ENCODE data around the gene PTPRR.

DNA sequence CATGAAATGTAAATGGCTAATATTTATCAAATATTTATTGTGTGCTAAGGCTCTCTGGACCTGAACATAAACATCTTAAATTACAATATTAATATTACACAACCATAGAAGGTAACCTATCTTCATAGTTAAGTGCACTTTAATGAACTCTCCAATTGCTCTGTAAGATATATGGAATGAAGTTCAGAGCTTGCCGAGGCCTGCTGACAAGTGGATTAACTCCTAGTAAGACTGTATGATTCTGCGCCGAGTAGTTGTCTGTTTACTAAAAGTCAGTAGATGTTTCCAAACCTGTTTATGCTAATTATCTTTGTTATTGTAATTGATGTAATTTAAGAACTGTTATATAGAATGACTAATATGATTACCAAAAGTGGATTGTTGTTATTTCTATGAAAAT lies 77.2 kb downstream of the PTPRR start:
- TF ChIP-seq POLR2A (IDR thresholded peaks at IDR 0.05) = no peak
- TF ChIP-seq, protein P1, sequence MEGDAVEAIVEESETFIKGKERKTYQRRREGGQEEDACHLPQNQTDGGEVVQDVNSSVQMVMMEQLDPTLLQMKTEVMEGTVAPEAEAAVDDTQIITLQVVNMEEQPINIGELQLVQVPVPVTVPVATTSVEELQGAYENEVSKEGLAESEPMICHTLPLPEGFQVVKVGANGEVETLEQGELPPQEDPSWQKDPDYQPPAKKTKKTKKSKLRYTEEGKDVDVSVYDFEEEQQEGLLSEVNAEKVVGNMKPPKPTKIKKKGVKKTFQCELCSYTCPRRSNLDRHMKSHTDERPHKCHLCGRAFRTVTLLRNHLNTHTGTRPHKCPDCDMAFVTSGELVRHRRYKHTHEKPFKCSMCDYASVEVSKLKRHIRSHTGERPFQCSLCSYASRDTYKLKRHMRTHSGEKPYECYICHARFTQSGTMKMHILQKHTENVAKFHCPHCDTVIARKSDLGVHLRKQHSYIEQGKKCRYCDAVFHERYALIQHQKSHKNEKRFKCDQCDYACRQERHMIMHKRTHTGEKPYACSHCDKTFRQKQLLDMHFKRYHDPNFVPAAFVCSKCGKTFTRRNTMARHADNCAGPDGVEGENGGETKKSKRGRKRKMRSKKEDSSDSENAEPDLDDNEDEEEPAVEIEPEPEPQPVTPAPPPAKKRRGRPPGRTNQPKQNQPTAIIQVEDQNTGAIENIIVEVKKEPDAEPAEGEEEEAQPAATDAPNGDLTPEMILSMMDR (IDR thresholded peaks at IDR 0.05) = no peak

All from heart left ventricle (tissue), 13 donors.